GM23248 (cell line): ENCODE measurements around the gene ZDHHC24. TPM values are rescaled to one million over a fixed set of nuclear protein-coding genes. Genes with fewer than 3 reads are reported as not detected.

Source experiments
- DNase-seq: peaks from one replicate; pipeline ENCODE4 v3.0.0-alpha.2; 2015
- H2AFZ ChIP-seq: fragments of 200-600 bp; sonication (generic); 2 replicates; pipeline ENCODE4 v1.6.1; 2016; ENCODE audit warnings: antibody characterized with exemption
- H3F3A ChIP-seq: fragments of 200-600 bp; sonication (generic); 2 replicates; pipeline ENCODE4 v1.6.1; 2016; ENCODE audit warnings: mild to moderate bottlenecking, antibody characterized with exemption, mixed run types; ENCODE audit not compliant: insufficient read depth
- H3K27ac ChIP-seq: fragments of 200-600 bp; sonication (generic); 2 replicates; pipeline ENCODE4 v1.5.1; 2016; ENCODE audit warnings: mild to moderate bottlenecking
- H3K27me3 ChIP-seq: fragments of 200-600 bp; sonication (generic); replicated peaks from 2 replicates; pipeline ENCODE4 v1.6.1; 2016; ENCODE audit warnings: mild to moderate bottlenecking; ENCODE audit not compliant: insufficient read depth
- H3K36me3 ChIP-seq: fragments of 200-600 bp; sonication (generic); 2 replicates; pipeline ENCODE4 v1.6.1; 2016; ENCODE audit warnings: low read depth, mild to moderate bottlenecking
- H3K4me1 ChIP-seq: fragments of 200-600 bp; sonication (generic); 2 replicates; pipeline ENCODE4 v1.6.1; 2016; ENCODE audit warnings: mild to moderate bottlenecking; ENCODE audit not compliant: insufficient read depth
- H3K4me2 ChIP-seq: fragments of 200-600 bp; sonication (generic); one replicate; pipeline ENCODE4 v1.6.1; 2016; ENCODE audit warnings: mild to moderate bottlenecking; ENCODE audit not compliant: unreplicated experiment
- H3K4me3 ChIP-seq: fragments of 200-600 bp; sonication (generic); 2 replicates; pipeline ENCODE4 v1.5.1; 2016; ENCODE audit warnings: mild to moderate bottlenecking
- H3K79me2 ChIP-seq: fragments of 200-600 bp; sonication (generic); 2 replicates; pipeline ENCODE4 v1.6.1; 2016; ENCODE audit warnings: mild to moderate bottlenecking; ENCODE audit not compliant: insufficient read depth
- H3K9ac ChIP-seq: fragments of 200-600 bp; sonication (generic); 2 replicates; pipeline ENCODE4 v1.6.1; 2016; ENCODE audit warnings: mild to moderate bottlenecking
- H3K9me2 ChIP-seq: fragments of 200-600 bp; sonication (generic); 2 replicates; pipeline ENCODE4 v1.6.1; 2016; ENCODE audit warnings: mixed run types, mild to moderate bottlenecking, moderate library complexity; ENCODE audit not compliant: insufficient read depth
- H3K9me3 ChIP-seq: fragments of 200-600 bp; sonication (generic); one replicate; pipeline ENCODE4 v1.6.1; 2017; ENCODE audit warnings: low read depth
- H4K20me1 ChIP-seq: fragments of 200-600 bp; sonication (generic); 2 replicates; pipeline ENCODE4 v1.6.0; 2016; ENCODE audit not compliant: insufficient read depth
- EZH2 ChIP-seq: fragments of 200-600 bp; sonication (generic); IDR thresholded peaks from 2 replicates; pipeline ENCODE4 v1.6.1; 2018; ENCODE audit warnings: antibody characterized with exemption, mild to moderate bottlenecking; ENCODE audit not compliant: insufficient read depth, poor library complexity, severe bottlenecking
- EZH2phosphoT487 ChIP-seq: fragments of 200-600 bp; sonication (generic); IDR thresholded peaks from 2 replicates; pipeline ENCODE4 v1.6.1; 2018; ENCODE audit warnings: antibody characterized with exemption, moderate library complexity, mild to moderate bottlenecking, low read depth; ENCODE audit not compliant: insufficient read depth
- WGBS, 2 experiments: methylation state at CpG; one replicate each; pipeline ENCODE4 v1.1.6; 2015 to 2017; ENCODE audit warnings: low lambda C conversion rate in 2 of 2, low coverage in 1 of 2; ENCODE audit errors: missing lambda C conversion rate in 2 of 2; 5-methylcytosine and 5-hydroxymethylcytosine counted together
- in situ Hi-C: fragments of 300-500 bp; cut with MboI; formaldehyde crosslinking; loops from 2 replicates; pipeline ENCODE4 v1.15.0; 2020
- polyA plus RNA-seq: library from polyadenylated mRNA; unstranded; fragments of >200 nt; fragmentation: Nextera tagmentation; extraction: Ambion mirVana; gene quantifications from 2 replicates; pipeline ENCODE4 v1.2.1, GENCODE V29; 2016
- total RNA-seq: library from RNA; depleted of rRNA; stranded (reverse); fragments of >200 nt; shearing (Covaris generic); gene quantifications from 2 replicates; pipeline ENCODE4 v1.2.3, GENCODE V29; 2014

The ZDHHC24 gene
- total and polyA plus RNA-seq, 2 experiments from 2014 or later, result 20.8 to 23.5 TPM

GRCh38 chr11:66494935-66495334 is 50.9 kb downstream of the ZDHHC24 start:
- no peak overlapping the region for H3K4me2 ChIP-seq
- H3K9me2 ChIP-seq, result no peaks in the 10 kb centered on the region
- H3K9me3 ChIP-seq, result no peaks in the 10 kb centered on the region
- TF ChIP-seq EZH2phosphoT487, result no peak
- TF ChIP-seq EZH2, result no peak
- whole genome bisulfite sequencing, 2 experiments, result 87 to 89% methylated on average over 14 of the region's 14 CpGs
- no peak overlapping the region for H3K27ac ChIP-seq
- no peak for DNase-seq
- no peaks in the 10 kb centered on the region for H3K27me3 ChIP-seq
- in situ Hi-C loops, result no loop called here
- H3K36me3 ChIP-seq, result 0 out of 2 replicates have a peak, but pooled peaks cover 4% of the 10 kb centered on the region
- H3K4me1 ChIP-seq, result no peaks in the 10 kb centered on the region
- no peaks in the 10 kb centered on the region for H3K79me2 ChIP-seq
- H3K9ac ChIP-seq, result no peak overlapping the region
- no peaks in the 10 kb centered on the region for H3F3A ChIP-seq
- H2AFZ ChIP-seq, result no peak overlapping the region
- no peaks in the 10 kb centered on the region for H4K20me1 ChIP-seq
- H3K4me3 ChIP-seq, result no peak overlapping the region

GRCh38 chr11:66494458-66494857 is 51.4 kb downstream of the ZDHHC24 start:
- no peaks in the 10 kb centered on the region for H3K9me2 ChIP-seq
- no peaks in the 10 kb centered on the region for H3F3A ChIP-seq
- no peak for DNase-seq
- in situ Hi-C loops, result no loop called here
- no peak overlapping the region for H3K9ac ChIP-seq
- H3K79me2 ChIP-seq, result no peaks in the 10 kb centered on the region
- H3K4me1 ChIP-seq, result no peaks in the 10 kb centered on the region
- H3K4me3 ChIP-seq, result no peak overlapping the region
- TF ChIP-seq EZH2, result no peak
- TF ChIP-seq EZH2phosphoT487, result no peak
- WGBS, 2 experiments, result 94 to 97% methylated on average over 7 of the region's 7 CpGs
- H3K27me3 ChIP-seq, result no peaks in the 10 kb centered on the region
- H2AFZ ChIP-seq, result no peak overlapping the region
- H3K4me2 ChIP-seq, result no peak overlapping the region
- H3K9me3 ChIP-seq, result no peaks in the 10 kb centered on the region
- no peaks in the 10 kb centered on the region for H4K20me1 ChIP-seq
- no peak overlapping the region for H3K27ac ChIP-seq
- 0 out of 2 replicates have a peak, but pooled peaks cover 4% of the 10 kb centered on the region for H3K36me3 ChIP-seq

GRCh38 chr11:66493130-66493529 is 52.7 kb downstream of the ZDHHC24 start:
- H3K27me3 ChIP-seq, result no peaks in the 10 kb centered on the region
- no peaks in the 10 kb centered on the region for H4K20me1 ChIP-seq
- no peak overlapping the region for H2AFZ ChIP-seq
- H3K36me3 ChIP-seq, result no peaks in the 10 kb centered on the region
- H3F3A ChIP-seq, result no peaks in the 10 kb centered on the region
- WGBS, 2 experiments, result 98 to 99% methylated on average over 10 of the region's 10 CpGs
- TF ChIP-seq EZH2phosphoT487 (no peak), EZH2 (no peak)
- H3K79me2 ChIP-seq, result no peaks in the 10 kb centered on the region
- H3K4me2 ChIP-seq, result no peak overlapping the region
- no peak overlapping the region for H3K4me3 ChIP-seq
- in situ Hi-C loops, result no loop called here
- H3K9me3 ChIP-seq, result no peaks in the 10 kb centered on the region
- no peaks in the 10 kb centered on the region for H3K4me1 ChIP-seq
- no peak for DNase-seq
- no peak overlapping the region for H3K9ac ChIP-seq
- no peak overlapping the region for H3K27ac ChIP-seq
- H3K9me2 ChIP-seq, result no peaks in the 10 kb centered on the region

GRCh38 chr11:66492161-66492865 is 53.5 kb downstream of the ZDHHC24 start:
- Histone ChIP-seq H3K27ac (no peak overlapping the region), H3K4me3 (no peak overlapping the region), H3F3A (no peaks in the 10 kb centered on the region), H3K4me1 (no peaks in the 10 kb centered on the region), H3K27me3 (no peaks in the 10 kb centered on the region), H3K9me3 (no peaks in the 10 kb centered on the region), H2AFZ (no peak overlapping the region), H3K4me2 (no peak overlapping the region), H3K9ac (no peak overlapping the region), H3K36me3 (no peaks in the 10 kb centered on the region), H3K79me2 (no peaks in the 10 kb centered on the region), H3K9me2 (no peaks in the 10 kb centered on the region), H4K20me1 (no peaks in the 10 kb centered on the region)
- TF ChIP-seq EZH2 (no peak), EZH2phosphoT487 (no peak)
- in situ Hi-C loops, result no loop called here
- no peak for DNase-seq
- WGBS, 2 experiments, result 86 to 91% methylated on average over 10 of the region's 10 CpGs
